Measurements from ENCODE around the gene RARB.

Gene RARB

DNA sequence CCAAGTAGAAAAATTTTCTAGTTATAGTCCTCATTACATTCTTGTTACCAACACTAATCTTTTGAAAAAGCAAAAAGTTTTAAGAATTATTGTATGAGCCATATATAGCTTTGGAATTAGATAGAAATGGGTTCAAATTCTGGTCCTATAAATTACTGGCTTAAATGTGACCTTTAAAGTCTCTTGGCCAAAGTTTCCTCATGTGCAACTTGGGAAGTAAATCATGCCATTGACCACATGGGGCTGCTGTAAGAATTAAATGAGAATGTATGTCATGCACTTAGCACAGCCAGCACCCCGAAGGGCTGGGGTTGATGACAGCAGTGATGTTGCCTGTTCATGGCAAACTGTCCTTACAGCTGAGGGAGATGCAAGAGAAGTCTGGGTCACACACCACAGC is 128.4 kb downstream of the RARB start:
- no peak for DNase-seq

DNA sequence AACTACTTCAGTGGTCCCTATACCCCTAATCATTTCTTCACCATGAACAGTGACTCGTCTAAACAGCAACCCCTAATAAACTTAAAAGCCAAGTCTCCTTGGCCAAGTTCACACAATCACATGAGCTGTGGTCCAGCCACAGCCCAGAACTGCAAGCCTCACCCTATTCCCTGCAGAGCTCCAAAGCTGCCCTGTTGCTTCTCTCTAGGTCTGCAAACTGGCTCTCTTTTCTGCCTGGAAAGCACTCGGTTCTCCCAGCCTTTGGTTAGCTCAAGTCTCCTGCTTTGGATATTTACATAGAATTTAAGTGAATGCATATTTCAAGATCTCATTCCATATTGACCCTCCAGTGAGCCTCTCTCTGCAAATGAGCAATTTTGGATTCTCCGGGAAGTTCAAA is 129.6 kb downstream of the RARB start:
- DNase-seq: no peak

- no peak for DNase-seq
These were observed 130.1 kb downstream of the RARB start for GRCh38 chr3:25558121-25558520.

DNA sequence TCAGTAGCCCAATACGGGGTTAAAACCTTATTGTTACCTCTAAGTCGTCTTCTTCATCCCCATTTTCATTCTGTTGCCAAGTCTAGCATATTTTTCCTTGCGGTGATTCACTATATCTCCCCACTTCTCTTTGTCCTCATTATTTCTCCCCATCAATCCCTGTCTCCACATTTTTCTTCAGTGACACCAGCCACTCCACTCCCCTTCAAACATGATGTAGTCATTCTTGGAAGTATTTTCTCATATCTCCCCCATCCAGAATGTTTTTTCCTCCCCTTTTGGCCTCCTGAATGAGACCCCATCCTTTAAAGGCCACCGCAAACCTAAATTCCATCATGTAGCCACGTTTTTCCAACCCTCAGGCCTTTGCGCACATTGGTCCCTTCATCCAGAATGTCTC is 130.7 kb downstream of the RARB start:
- no peak for DNase-seq

DNA sequence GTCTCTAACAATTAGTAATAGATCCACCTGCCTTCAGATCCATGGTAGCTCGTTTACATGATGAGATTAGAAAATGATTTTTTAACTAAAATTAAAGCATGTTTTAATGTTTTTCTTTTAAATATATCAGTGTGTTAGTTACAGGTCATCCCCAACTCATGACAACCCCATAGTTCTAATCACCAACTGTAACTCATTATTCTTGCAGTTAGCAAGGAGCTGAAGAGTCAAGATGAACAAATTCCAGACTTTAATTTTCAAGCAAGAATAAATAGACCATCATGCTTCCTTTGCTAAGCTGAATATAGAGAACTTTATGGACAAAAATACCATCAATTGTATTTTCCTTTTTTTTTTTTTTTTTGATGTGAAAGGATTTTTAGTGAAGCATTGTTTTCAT is 135.5 kb downstream of the RARB start:
- DNase-seq: no peak

- no peak for DNase-seq
These were observed 136.0 kb downstream of the RARB start for GRCh38 chr3:25564075-25564474.

GRCh38 chr3:25565807-25566206 is 137.7 kb downstream of the RARB start:
- DNase-seq: no peak

- no peak for DNase-seq
These were observed 138.4 kb downstream of the RARB start for GRCh38 chr3:25566358-25566920.

GRCh38 chr3:25567388-25567787 is 139.3 kb downstream of the RARB start:
- DNase-seq: no peak

GRCh38 chr3:25567806-25568524 is 139.9 kb downstream of the RARB start:
- DNase-seq: no peak

GRCh38 chr3:25568525-25569078 is 140.5 kb downstream of the RARB start:
- no peak for DNase-seq

- DNase-seq: no peak
These were observed 143.2 kb downstream of the RARB start for GRCh38 chr3:25571285-25571684.

DNA sequence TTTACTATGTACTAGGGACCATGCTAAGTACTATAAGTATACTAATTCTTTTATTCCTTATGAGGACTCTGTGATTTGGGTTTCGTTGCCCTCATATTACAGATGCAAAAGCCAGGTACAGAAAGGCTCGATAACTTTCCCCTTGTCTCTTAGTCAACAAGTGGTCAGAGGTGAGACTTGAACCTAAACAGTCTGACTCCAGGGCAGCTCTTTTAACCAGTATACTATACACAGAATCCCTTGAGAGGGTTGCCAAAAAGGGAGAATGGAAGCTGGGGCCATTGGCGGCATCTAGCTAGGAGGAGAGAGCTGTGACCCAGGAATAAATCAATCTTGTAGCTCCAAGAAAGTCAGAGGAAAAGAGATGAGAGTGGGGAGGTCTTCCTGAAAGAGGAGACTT is 144.3 kb downstream of the RARB start:
- DNase-seq: no peak

DNA sequence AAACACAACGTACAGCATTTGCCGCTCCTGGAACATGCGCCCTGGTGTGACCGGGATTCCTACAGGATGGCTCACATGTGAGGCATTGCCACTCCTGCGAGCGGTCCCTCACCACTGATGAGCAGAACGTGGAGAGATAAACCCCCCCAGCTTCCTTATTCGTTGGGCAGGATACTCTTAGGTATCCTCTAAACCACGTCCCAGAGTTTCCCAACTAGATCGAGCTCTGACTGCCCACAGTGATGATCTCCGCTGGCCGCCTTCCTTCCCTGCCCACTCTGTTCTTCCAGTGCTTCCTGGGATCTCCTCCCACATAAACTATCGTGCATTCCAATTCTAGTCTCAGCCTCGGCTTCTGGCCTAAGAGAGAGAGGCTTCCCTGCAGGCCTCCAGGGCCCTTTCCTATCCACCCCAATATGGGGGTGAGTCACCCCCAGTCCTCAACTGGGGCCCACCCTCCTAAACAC is 144.9 kb downstream of the RARB start:
- no peak for DNase-seq

DNA sequence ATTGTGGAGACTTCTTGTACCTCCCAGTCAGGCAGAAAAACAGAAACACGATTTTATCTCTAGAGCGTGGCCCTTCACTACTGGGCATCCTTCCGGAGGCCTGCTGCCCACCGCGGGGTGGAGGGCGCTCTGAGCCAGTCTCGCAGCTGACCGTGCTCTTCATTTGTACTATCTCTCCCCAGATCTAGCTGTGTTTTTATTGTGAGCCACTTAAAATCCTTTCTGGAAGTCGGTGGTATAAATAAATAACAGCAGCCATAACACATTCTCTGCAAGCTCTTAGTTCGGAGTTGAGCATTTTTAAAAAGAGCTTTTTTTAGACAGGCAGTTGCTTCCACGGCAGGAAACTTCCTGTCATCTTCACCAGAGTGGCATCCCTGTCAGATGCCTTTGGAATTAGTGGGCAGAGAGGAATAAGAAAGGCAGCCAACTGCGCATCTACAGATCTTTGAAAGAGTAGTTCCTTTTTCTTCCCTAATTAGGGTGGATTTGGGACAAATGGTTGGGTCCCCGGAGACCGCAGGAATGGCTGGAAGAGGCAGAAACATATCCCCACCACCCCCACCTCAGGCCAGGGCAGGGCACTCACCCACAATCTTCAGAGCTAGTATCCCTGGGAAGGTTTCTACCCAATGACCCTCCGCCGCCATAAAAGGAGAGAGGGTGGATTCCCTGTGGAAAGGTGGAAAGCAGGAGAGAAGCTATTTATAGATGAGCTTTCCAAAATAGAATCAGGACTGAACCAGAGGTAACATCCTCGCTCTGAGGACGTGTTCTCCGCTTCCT is 145.5 kb downstream of the RARB start:
- no peak for DNase-seq

DNA sequence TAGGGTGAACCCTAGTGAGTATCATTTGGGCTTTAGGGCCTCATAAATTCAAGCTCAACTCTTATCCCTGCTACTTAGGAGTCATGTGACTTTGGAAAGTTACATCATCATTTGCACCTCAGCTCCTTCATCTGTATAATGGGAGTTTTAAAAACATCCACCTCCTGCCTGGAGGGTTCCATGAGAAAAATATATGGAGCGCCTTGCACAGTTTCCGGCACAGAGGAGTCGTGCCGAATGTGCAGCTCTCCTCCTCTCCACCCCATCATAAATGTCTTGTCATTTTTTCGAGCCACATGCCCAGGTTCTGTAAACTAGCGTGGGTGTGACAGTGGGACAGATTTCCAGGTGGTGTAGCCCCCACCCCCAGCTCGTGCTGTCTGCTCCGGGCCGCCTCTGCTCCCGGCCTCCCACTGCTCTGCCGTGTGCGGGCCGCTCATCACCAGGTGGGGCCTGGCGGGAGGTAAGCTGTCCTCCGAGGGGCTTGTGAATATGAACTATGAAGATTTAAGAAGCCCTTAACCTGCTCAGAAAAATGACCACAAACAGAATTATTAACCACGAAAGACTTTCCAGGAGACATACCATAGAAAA is 146.2 kb downstream of the RARB start:
- no peak for DNase-seq

GRCh38 chr3:25575001-25575400 is 146.9 kb downstream of the RARB start:
- no peak for DNase-seq

DNA sequence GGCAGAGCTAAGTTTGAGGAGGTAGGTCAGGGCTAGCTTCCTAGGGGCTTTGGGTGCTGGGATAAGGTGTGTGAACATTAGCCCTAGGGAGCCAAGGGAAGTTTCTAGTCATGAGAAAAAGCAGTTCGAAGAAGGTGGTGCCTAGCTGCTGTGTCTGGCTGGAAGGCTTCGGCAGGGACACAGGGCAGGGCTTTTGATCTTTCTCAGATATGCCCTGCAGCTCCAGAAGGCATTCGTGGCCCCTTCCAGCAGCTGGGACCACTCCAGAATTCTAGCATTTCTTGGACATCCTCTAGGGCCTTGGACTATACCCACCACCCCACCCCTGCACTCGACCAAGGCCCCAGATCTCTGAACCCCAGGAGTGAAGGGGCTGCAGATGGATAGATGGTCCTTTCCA is 148.1 kb downstream of the RARB start:
- no peak for DNase-seq

- DNase-seq: no peak
These were observed 148.9 kb downstream of the RARB start for GRCh38 chr3:25576831-25577454.

GRCh38 chr3:25578059-25578458 is 150.0 kb downstream of the RARB start:
- no peak for DNase-seq

GRCh38 chr3:25580534-25580933 is 152.5 kb downstream of the RARB start:
- DNase-seq: no peak

DNA sequence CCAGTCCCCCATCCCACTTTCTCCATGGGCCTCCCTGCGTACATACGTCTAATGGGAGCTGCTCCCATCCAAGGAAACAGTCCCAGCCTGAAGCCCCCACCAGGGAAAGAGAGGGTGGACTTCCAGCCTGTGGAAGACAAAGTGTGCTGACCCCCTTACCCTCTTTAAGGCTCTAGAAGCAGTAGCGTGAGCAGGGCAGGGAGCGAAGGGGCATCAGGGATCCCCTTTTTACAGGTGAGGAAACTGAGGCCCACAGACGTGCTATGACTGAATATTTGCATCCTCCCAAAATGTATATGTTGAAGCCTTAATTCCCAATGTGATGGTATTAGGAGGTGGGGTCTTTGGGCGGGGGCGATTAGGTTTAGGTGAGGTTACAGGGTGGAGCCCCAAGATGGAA is 153.3 kb downstream of the RARB start:
- no peak for DNase-seq

GRCh38 chr3:25581823-25582222 is 153.8 kb downstream of the RARB start:
- no peak for DNase-seq

Data from central memory CD4-positive, alpha-beta T cell (primary cell).